Esophagus squamous epithelium (tissue), 4 donors: Measurements from ENCODE around the gene ACCSL.

Experiments used
- POLR2A ChIP-seq, 4 donors: fragments of 450-650 bp; IDR thresholded peaks; one replicate each; pipeline ENCODE4 v1.6.1; 2017; ENCODE audit warnings: antibody characterized with exemption in 4 of 4, mild to moderate bottlenecking in 4 of 4, moderate library complexity in 3 of 4
- TF ChIP-seq, protein P1 (sequence below), 6 experiments: fragments of 450-650 bp in 4 of 6; fragments of 200-600 bp in 2 of 6; sonication (generic) in 2 of 6; IDR thresholded peaks; one replicate each; pipeline ENCODE4 v1.5.1; 2016 to 2019; ENCODE audit warnings: antibody characterized with exemption in 6 of 6, mild to moderate bottlenecking in 4 of 6, moderate library complexity in 4 of 6

DNA sequence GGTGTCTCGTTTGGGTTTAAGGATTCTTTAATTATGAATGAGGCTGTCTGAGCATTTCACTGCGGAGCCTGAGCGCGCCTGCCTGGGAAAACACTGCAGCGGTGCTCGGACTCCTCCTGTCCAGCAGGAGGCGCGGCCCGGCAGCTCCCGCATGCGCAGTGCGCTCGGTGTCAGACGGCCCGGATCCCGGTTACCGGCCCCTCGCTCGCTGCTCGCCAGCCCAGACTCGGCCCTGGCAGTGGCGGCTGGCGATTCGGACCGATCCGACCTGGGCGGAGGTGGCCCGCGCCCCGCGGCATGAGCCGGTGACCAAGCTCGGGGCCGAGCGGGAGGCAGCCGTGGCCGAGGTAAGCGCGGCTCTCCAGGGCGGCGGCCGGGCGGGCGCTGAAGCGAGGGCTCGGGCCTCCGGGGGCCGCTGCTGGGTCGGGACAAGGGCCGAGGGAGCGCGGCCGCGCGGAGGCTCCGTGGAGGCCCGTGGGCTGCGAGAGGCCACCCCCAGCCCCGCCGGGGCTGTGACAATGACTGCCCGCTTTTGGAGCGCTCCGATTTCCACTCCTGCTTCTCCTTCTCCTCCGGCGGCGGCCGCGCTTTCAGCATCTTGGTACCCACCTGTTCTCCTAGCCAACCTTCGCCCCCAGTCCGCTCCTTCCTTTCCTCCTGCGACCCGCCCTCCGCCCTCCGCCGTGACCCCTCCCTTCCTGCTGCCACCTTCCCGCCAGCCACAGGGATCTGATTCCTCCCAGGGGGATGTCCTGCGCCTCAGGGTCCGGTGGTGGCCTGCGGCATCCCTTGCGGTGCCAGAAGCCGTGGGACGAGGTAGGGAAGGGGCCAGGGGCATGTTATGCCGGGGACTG lies 48.0 kb downstream of the ACCSL start, which contains the start of gene EXT2:
- TF ChIP-seq, protein P1, sequence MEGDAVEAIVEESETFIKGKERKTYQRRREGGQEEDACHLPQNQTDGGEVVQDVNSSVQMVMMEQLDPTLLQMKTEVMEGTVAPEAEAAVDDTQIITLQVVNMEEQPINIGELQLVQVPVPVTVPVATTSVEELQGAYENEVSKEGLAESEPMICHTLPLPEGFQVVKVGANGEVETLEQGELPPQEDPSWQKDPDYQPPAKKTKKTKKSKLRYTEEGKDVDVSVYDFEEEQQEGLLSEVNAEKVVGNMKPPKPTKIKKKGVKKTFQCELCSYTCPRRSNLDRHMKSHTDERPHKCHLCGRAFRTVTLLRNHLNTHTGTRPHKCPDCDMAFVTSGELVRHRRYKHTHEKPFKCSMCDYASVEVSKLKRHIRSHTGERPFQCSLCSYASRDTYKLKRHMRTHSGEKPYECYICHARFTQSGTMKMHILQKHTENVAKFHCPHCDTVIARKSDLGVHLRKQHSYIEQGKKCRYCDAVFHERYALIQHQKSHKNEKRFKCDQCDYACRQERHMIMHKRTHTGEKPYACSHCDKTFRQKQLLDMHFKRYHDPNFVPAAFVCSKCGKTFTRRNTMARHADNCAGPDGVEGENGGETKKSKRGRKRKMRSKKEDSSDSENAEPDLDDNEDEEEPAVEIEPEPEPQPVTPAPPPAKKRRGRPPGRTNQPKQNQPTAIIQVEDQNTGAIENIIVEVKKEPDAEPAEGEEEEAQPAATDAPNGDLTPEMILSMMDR (IDR thresholded peaks at IDR 0.05), result peak; percentile 83 to 97 (median 88)
- peak in 1 of 4 donors; percentile 65 for TF ChIP-seq POLR2A (IDR thresholded peaks at IDR 0.05)
